GM12873 (cell line): Measurements from ENCODE around the gene DCAF5.

ENCODE experiments used
- CTCF ChIP-seq: IDR thresholded peaks from 2 replicates; pipeline ENCODE4 v1.5.1; 2012; ENCODE audit warnings: low read depth, mild to moderate bottlenecking, moderate library complexity, low read length, control low read depth; ENCODE audit not compliant: insufficient read depth; ENCODE audit errors: missing control alignments

Gene DCAF5

GRCh38 chr14:69013943-69014782, 138.8 kb downstream of the DCAF5 start:
- TF ChIP-seq CTCF, result no peak

GRCh38 chr14:69012256-69012953, 140.5 kb downstream of the DCAF5 start:
- TF ChIP-seq CTCF, result no peak

DNA sequence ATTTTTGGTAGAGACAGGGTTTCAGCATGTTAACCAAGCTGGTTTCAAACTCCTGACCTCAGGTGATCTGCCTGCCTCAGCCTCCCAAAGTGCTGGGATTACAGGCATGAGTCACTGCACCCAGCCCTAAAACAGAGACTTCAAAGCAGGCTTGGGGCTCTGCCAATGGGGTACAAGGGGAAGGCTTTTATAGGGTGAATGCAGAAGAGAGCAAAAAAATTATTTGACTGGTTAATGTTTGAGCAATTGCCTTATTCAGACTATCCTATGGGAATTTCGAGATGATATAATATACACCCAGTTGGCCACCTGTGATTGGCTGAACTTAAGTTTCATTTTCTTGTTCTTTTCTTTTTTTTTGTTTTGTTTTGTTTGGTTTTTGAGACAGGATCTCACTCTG, 142.3 kb downstream of the DCAF5 start:
- no peak for TF ChIP-seq CTCF

DNA sequence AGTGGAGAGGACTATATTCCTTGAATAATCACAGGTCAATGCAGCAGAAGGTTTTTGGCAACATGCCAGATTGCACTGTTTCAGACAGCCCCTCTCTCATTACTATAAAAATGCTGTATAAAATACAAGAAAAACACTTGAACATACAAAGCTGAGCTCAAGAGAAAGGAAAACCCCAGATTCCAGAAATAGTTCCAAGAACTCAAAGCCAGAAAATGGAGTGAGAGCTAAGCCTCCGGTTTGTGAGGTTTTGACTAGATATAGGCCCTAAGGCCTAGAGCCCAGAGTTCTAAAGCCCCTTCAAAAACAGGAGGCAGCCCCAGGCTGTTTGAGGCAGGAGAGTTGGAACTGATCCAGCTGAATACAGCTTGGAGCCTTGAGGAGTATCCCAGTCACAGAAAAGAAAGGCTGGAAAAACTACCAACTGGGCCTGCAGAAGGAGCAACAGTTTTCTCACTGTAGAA, 144.5 kb downstream of the DCAF5 start:
- no peak for TF ChIP-seq CTCF

DNA sequence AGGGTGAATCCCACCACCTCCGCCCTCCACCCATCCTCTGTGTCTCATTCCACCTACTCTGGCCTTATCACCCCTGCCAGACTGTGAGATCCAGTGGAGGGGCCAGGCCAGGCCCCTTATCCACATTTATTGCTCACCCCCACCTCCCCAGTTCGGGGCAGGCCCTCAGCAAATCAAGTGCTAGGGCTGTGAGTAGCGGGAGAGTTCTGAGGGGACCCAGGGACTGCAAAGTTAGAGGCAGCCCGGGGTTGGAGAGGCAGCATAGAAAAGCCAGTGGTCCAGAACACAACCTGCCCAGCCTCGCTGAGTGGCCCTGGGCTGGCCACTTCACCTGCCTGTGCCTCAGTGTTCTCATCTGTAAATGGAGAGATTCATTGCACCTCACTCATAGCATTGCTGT, 146.6 kb downstream of the DCAF5 start:
- no peak for TF ChIP-seq CTCF

GRCh38 chr14:69005432-69006148, 147.3 kb downstream of the DCAF5 start:
- no peak for TF ChIP-seq CTCF
